Natural killer cell (primary cell): ENCODE data around the gene XIRP2. TPM values are rescaled to one million over a fixed set of nuclear protein-coding genes. Genes with fewer than 3 reads are reported as not detected.
"Not testable (repeated sequence)": the region's sequence is repeated elsewhere in the genome, so short reads cannot be mapped to it uniquely, and the experiment has no call there.

ENCODE experiments used
- ATAC-seq, 3 donors: fragments of 150-1000 bp in 2 of 3; fragments of 200-7000 bp in 1 of 3; cut with Tn5 transposase; 1 replicate in 1 of 3; 2 replicates in 2 of 3; pipeline ENCODE4 v1.10.0; 2021; ENCODE audit warnings: mild to moderate bottlenecking in 2 of 3, moderate library complexity in 2 of 3
- DNase-seq, 2 donors: peaks; one replicate each; pipeline versions ENCODE4 v3.0.0 to v3.0.0-alpha.2; 2013 to 2021; ENCODE audit warnings: mixed read lengths in 1 of 2
- H3K27ac ChIP-seq: one replicate; pipeline ENCODE4 v1.5.1; 2013; ENCODE audit warnings: mild to moderate bottlenecking, low read length
- H3K27me3 ChIP-seq: one replicate; pipeline ENCODE4 v1.6.1; 2013; ENCODE audit warnings: low read length; ENCODE audit not compliant: control insufficient read depth, insufficient read depth
- H3K36me3 ChIP-seq: one replicate; pipeline ENCODE4 v1.6.1; 2013; ENCODE audit warnings: low read length; ENCODE audit not compliant: control insufficient read depth, insufficient read depth
- H3K4me1 ChIP-seq: one replicate; pipeline ENCODE4 v1.6.1; 2013; ENCODE audit warnings: low read length; ENCODE audit not compliant: control insufficient read depth, insufficient read depth
- H3K4me3 ChIP-seq: one replicate; pipeline ENCODE4 v1.5.1; 2013; ENCODE audit warnings: low read length
- H3K9me3 ChIP-seq: one replicate; pipeline ENCODE4 v1.6.1; 2013; ENCODE audit warnings: low read length; ENCODE audit not compliant: control insufficient read depth, insufficient read depth
- H3K27ac Mint-ChIP-seq, 2 donors: one replicate each; pipeline ENCODE4 v1.8.0; 2022; ENCODE audit warnings: mild to moderate bottlenecking in 2 of 2, mixed read lengths in 2 of 2, moderate library complexity in 1 of 2
- H3K27me3 Mint-ChIP-seq, 2 donors: one replicate each; pipeline ENCODE4 v1.8.0; 2022; ENCODE audit warnings: low read depth in 2 of 2, mixed read lengths in 2 of 2
- H3K36me3 Mint-ChIP-seq: one replicate; pipeline ENCODE4 v1.8.0; 2022; ENCODE audit warnings: mixed read lengths
- H3K4me1 Mint-ChIP-seq, 2 donors: one replicate each; pipeline ENCODE4 v1.8.0; 2022; ENCODE audit warnings: mixed read lengths in 2 of 2
- H3K4me3 Mint-ChIP-seq: one replicate; pipeline ENCODE4 v1.8.0; 2022; ENCODE audit warnings: mild to moderate bottlenecking, moderate library complexity, mixed read lengths
- H3K9me3 Mint-ChIP-seq, 2 donors: one replicate each; pipeline ENCODE4 v1.8.0; 2022; ENCODE audit warnings: mixed read lengths in 2 of 2
- CTCF ChIP-seq: fragments of 200-600 bp; IDR thresholded peaks from one replicate; pipeline ENCODE4 v1.8.0; 2022; ENCODE audit warnings: antibody characterized with exemption
- WGBS: methylation state at CpG from one replicate; pipeline ENCODE4 v1.1.7; 2013; ENCODE audit warnings: missing lambda C conversion rate; ENCODE audit not compliant: insufficient coverage; 5-methylcytosine and 5-hydroxymethylcytosine counted together
- intact Hi-C: fragments of 100-400 bp; cut with micrococcal nuclease; formaldehyde crosslinking; loops from one replicate; pipeline ENCODE4 v1.14.2; 2022
- total RNA-seq, 4 donors: library from RNA; stranded (reverse); fragments of 120-200 nt in 1 of 4; gene quantifications; one replicate each; pipeline versions ENCODE4 v1.2.3 to v1.2.4, GENCODE V29; 2013 to 2022

Gene XIRP2
- total RNA-seq, 3 donors from 2014 or later (not counting 1 experiment from before 2014, with no cell fraction given) = 0.16 TPM; not detected in 2

GRCh38 chr2:167069855-167070254 is 181.6 kb downstream of the XIRP2 start:
- no peak overlapping the region for H3K27ac ChIP-seq
- H3K4me3 ChIP-seq = no peak overlapping the region
- H3K27ac Mint-ChIP-seq = no peak overlapping the region
- H3K9me3 ChIP-seq = no peaks in the 10 kb centered on the region
- ATAC-seq (no peak), DNase-seq (no peak)
- 83% methylated on average over 1 of the region's 1 CpG for whole genome bisulfite sequencing
- no peaks in the 10 kb centered on the region for H3K27me3 ChIP-seq
- H3K4me3 Mint-ChIP-seq = no peak overlapping the region
- H3K4me1 Mint-ChIP-seq = no peaks in the 10 kb centered on the region
- intact Hi-C loops = no loop called here
- H3K27me3 Mint-ChIP-seq = no peaks in the 10 kb centered on the region
- no peak for TF ChIP-seq CTCF
- H3K9me3 Mint-ChIP-seq = peaks cover 4 to 7% of the 10 kb centered on the region in 2 donors
- H3K36me3 ChIP-seq = no peaks in the 10 kb centered on the region
- no peaks in the 10 kb centered on the region for H3K36me3 Mint-ChIP-seq
- no peaks in the 10 kb centered on the region for H3K4me1 ChIP-seq

GRCh38 chr2:167075708-167076107 is 187.4 kb downstream of the XIRP2 start:
- H3K36me3 Mint-ChIP-seq, H3K36me3 ChIP-seq, ATAC-seq, H3K27me3 Mint-ChIP-seq, H3K27ac Mint-ChIP-seq, H3K4me1 ChIP-seq, H3K9me3 ChIP-seq, H3K4me3 Mint-ChIP-seq, H3K4me1 Mint-ChIP-seq, H3K4me3 ChIP-seq, intact Hi-C loops, H3K27ac ChIP-seq, H3K27me3 ChIP-seq, DNase-seq: not testable (repeated sequence)
- WGBS = 95% methylated on average over 8 of the region's 8 CpGs
- peaks cover 11% of the 10 kb centered on the region in 2 donors for H3K9me3 Mint-ChIP-seq

- ATAC-seq, H3K27ac Mint-ChIP-seq, intact Hi-C loops, DNase-seq, H3K36me3 Mint-ChIP-seq, H3K27ac ChIP-seq, H3K4me1 ChIP-seq, H3K4me3 ChIP-seq, H3K4me1 Mint-ChIP-seq, H3K36me3 ChIP-seq, H3K27me3 ChIP-seq, H3K27me3 Mint-ChIP-seq, H3K4me3 Mint-ChIP-seq, H3K9me3 ChIP-seq: not testable (repeated sequence)
- 86% methylated on average over 3 of the region's 3 CpGs for WGBS
- H3K9me3 Mint-ChIP-seq = peaks cover 15 to 16% of the 10 kb centered on the region in 2 donors
Observed at GRCh38 chr2:167098931-167099330, 210.7 kb downstream of the XIRP2 start.

- no peaks in the 10 kb centered on the region for H3K4me1 ChIP-seq
- Mint-ChIP-seq H3K27me3 (no peaks in the 10 kb centered on the region), H3K27ac (no peak overlapping the region), H3K9me3 (peaks cover 16 to 19% of the 10 kb centered on the region in 2 donors), H3K36me3 (no peaks in the 10 kb centered on the region), H3K4me3 (no peak overlapping the region), H3K4me1 (no peaks in the 10 kb centered on the region)
- no peaks in the 10 kb centered on the region for H3K36me3 ChIP-seq
- no peak overlapping the region for H3K4me3 ChIP-seq
- TF ChIP-seq CTCF = no peak
- peaks cover 3% of the 10 kb centered on the region for H3K9me3 ChIP-seq
- H3K27ac ChIP-seq = no peak overlapping the region
- H3K27me3 ChIP-seq = no peaks in the 10 kb centered on the region
- DNase-seq (no peak), ATAC-seq (no peak)
- 100% methylated on average over 2 of the region's 2 CpGs for WGBS
- intact Hi-C loops = no loop called here
Observed at GRCh38 chr2:167100506-167100905, 212.2 kb downstream of the XIRP2 start.
